Progenitor cell of endocrine pancreas (in vitro differentiated cells): ENCODE measurements around the gene SFXN4. TPM values are rescaled to one million over a fixed set of nuclear protein-coding genes. Genes with fewer than 3 reads are reported as not detected.

Source experiments
- DNase-seq: peaks from one replicate; pipeline ENCODE4 v3.0.0; 2021; ENCODE audit warnings: low spot score; ENCODE audit not compliant: unreplicated experiment
- H3K27ac Mint-ChIP-seq: 2 replicates; pipeline ENCODE4 v1.8.0; 2021; ENCODE audit warnings: mild to moderate bottlenecking, moderate library complexity, mixed read lengths
- H3K27me3 Mint-ChIP-seq: 2 replicates; pipeline ENCODE4 v1.8.0; 2021; ENCODE audit warnings: mixed read lengths
- H3K36me3 Mint-ChIP-seq: 2 replicates; pipeline ENCODE4 v1.8.0; 2022; ENCODE audit warnings: mixed read lengths; ENCODE audit not compliant: insufficient read depth
- H3K4me1 Mint-ChIP-seq: 2 replicates; pipeline ENCODE4 v1.8.0; 2021; ENCODE audit warnings: low read depth, mixed read lengths
- H3K4me3 Mint-ChIP-seq: 2 replicates; pipeline ENCODE4 v1.8.0; 2021; ENCODE audit warnings: low read depth, mild to moderate bottlenecking, moderate library complexity, mixed read lengths
- H3K9me3 Mint-ChIP-seq: 2 replicates; pipeline ENCODE4 v1.8.0; 2021; ENCODE audit warnings: low read depth, mixed read lengths
- CTCF ChIP-seq: fragments of 200-600 bp; sonication (generic); IDR thresholded peaks from one replicate; pipeline ENCODE4 v1.5.0; 2021; ENCODE audit warnings: antibody characterized with exemption, mild to moderate bottlenecking; ENCODE audit not compliant: unreplicated experiment
- total RNA-seq: library from RNA; stranded (reverse); gene quantifications from 2 replicates; pipeline ENCODE4 v1.2.1, GENCODE V29; 2021

SFXN4 gene
- total RNA-seq, 1 donor from 2014 or later = 27.2 TPM

GRCh38 chr10:119136084-119136483 is 29.4 kb downstream of the SFXN4 start:
- H3K4me1 Mint-ChIP-seq = no peaks in the 10 kb centered on the region
- no peaks in the 10 kb centered on the region for H3K27me3 Mint-ChIP-seq
- no peak overlapping the region for H3K4me3 Mint-ChIP-seq
- TF ChIP-seq CTCF = no peak
- no peak for DNase-seq
- H3K9me3 Mint-ChIP-seq = no peaks in the 10 kb centered on the region
- H3K36me3 Mint-ChIP-seq = peaks cover 17% of the 10 kb centered on the region
- no peak overlapping the region for H3K27ac Mint-ChIP-seq

- Mint-ChIP-seq H3K4me3 (no peak overlapping the region), H3K4me1 (peaks cover 2% of the 10 kb centered on the region), H3K27me3 (no peaks in the 10 kb centered on the region), H3K9me3 (no peaks in the 10 kb centered on the region), H3K27ac (no peak overlapping the region), H3K36me3 (peaks cover 23% of the 10 kb centered on the region)
- TF ChIP-seq CTCF = no peak
- DNase-seq = no peak
Observed at GRCh38 chr10:119135513-119135881, 30.0 kb downstream of the SFXN4 start.

GRCh38 chr10:119133949-119134348 is 31.6 kb downstream of the SFXN4 start:
- no peak overlapping the region for H3K4me3 Mint-ChIP-seq
- TF ChIP-seq CTCF = no peak
- no peaks in the 10 kb centered on the region for H3K27me3 Mint-ChIP-seq
- no peak overlapping the region for H3K27ac Mint-ChIP-seq
- H3K36me3 Mint-ChIP-seq = peaks cover 30% of the 10 kb centered on the region
- peaks cover 2% of the 10 kb centered on the region for H3K4me1 Mint-ChIP-seq
- no peak for DNase-seq
- no peaks in the 10 kb centered on the region for H3K9me3 Mint-ChIP-seq

- H3K4me1 Mint-ChIP-seq = peaks cover 2% of the 10 kb centered on the region
- H3K27ac Mint-ChIP-seq = no peak overlapping the region
- no peak for TF ChIP-seq CTCF
- H3K4me3 Mint-ChIP-seq = no peak overlapping the region
- H3K27me3 Mint-ChIP-seq = no peaks in the 10 kb centered on the region
- no peaks in the 10 kb centered on the region for H3K9me3 Mint-ChIP-seq
- DNase-seq = no peak
- H3K36me3 Mint-ChIP-seq = peaks cover 32% of the 10 kb centered on the region
Observed at GRCh38 chr10:119132521-119133345, 32.8 kb downstream of the SFXN4 start.

GRCh38 chr10:119131512-119132240 is 33.8 kb downstream of the SFXN4 start:
- H3K4me3 Mint-ChIP-seq = no peak overlapping the region
- TF ChIP-seq CTCF = no peak
- peaks cover 34% of the 10 kb centered on the region for H3K36me3 Mint-ChIP-seq
- DNase-seq = no peak
- H3K4me1 Mint-ChIP-seq = peaks cover 2% of the 10 kb centered on the region
- H3K27me3 Mint-ChIP-seq = no peaks in the 10 kb centered on the region
- H3K27ac Mint-ChIP-seq = no peak overlapping the region
- no peaks in the 10 kb centered on the region for H3K9me3 Mint-ChIP-seq
